CD14-positive monocyte (primary cell): ENCODE data around the gene KAZN. TPM values are rescaled to one million over a fixed set of nuclear protein-coding genes. Genes with fewer than 3 reads are reported as not detected.

ENCODE experiments used
- DNase-seq, 3 donors: peaks; one replicate each; pipeline ENCODE4 v3.0.0-alpha.2; 2011 to 2022
- H2AFZ ChIP-seq: 2 replicates; pipeline ENCODE4 v1.6.0; 2012; ENCODE audit warnings: mild to moderate bottlenecking, low read depth, low read length, inconsistent platforms; ENCODE audit not compliant: insufficient read depth, poor library complexity, severe bottlenecking
- H3K27ac ChIP-seq, 2 donors: 1 replicate in 1 of 2; 2 replicates in 1 of 2; pipeline ENCODE4 v1.5.1; 2012 to 2013; ENCODE audit warnings: low read length in 2 of 2, control low read depth in 1 of 2, inconsistent platforms in 1 of 2, low read depth in 1 of 2, mild to moderate bottlenecking in 1 of 2
- H3K27me3 ChIP-seq, 2 donors: one replicate each; pipeline versions ENCODE4 v1.6.0 to v1.6.1; 2011 to 2013; ENCODE audit warnings: low read length in 2 of 2; ENCODE audit not compliant: control insufficient read depth in 2 of 2, insufficient read depth in 2 of 2
- H3K36me3 ChIP-seq, 2 donors: replicated peaks in 1 of 2; 1 replicate in 1 of 2; 2 replicates in 1 of 2; pipeline versions ENCODE4 v1.5.1 to v1.6.1; 2012 to 2013; ENCODE audit warnings: low read length in 2 of 2, control low read depth in 1 of 2, inconsistent platforms in 1 of 2, mild to moderate bottlenecking in 1 of 2; ENCODE audit not compliant: insufficient read depth in 2 of 2, control insufficient read depth in 1 of 2
- H3K4me1 ChIP-seq, 2 donors: 1 replicate in 1 of 2; 2 replicates in 1 of 2; pipeline versions ENCODE4 v1.5.1 to v1.6.1; 2012 to 2013; ENCODE audit warnings: low read length in 2 of 2, control low read depth in 1 of 2, inconsistent platforms in 1 of 2, mild to moderate bottlenecking in 1 of 2, moderate library complexity in 1 of 2; ENCODE audit not compliant: insufficient read depth in 2 of 2, control insufficient read depth in 1 of 2
- H3K4me2 ChIP-seq: replicated peaks from 2 replicates; pipeline ENCODE3; 2012; ENCODE audit warnings: low read length, moderate library complexity, mild to moderate bottlenecking; ENCODE audit not compliant: poor library complexity, severe bottlenecking; ENCODE audit errors: extremely low read depth
- H3K4me3 ChIP-seq, 3 experiments: fragments of 200-600 bp in 1 of 3; sonication (generic) in 1 of 3; replicated peaks in 1 of 3; 1 replicate in 2 of 3; 2 replicates in 1 of 3; pipeline ENCODE4 v1.5.1; 2011 to 2013; ENCODE audit warnings: low read length in 3 of 3, mild to moderate bottlenecking in 3 of 3, control low read depth in 2 of 3, low read depth in 2 of 3, inconsistent platforms in 1 of 3, moderate library complexity in 1 of 3
- H3K79me2 ChIP-seq: 2 replicates; pipeline ENCODE4 v1.6.0; 2012; ENCODE audit warnings: mild to moderate bottlenecking, control low read depth, inconsistent platforms, low read length, moderate library complexity; ENCODE audit not compliant: insufficient read depth
- H3K9ac ChIP-seq: 2 replicates; pipeline ENCODE4 v1.6.0; 2017; ENCODE audit warnings: low read length, mild to moderate bottlenecking; ENCODE audit not compliant: insufficient read depth, poor library complexity, severe bottlenecking
- H3K9me3 ChIP-seq, 2 donors: replicated peaks in 1 of 2; 1 replicate in 1 of 2; 2 replicates in 1 of 2; pipeline versions ENCODE4 v1.5.1 to v1.6.1; 2012 to 2013; ENCODE audit warnings: low read length in 2 of 2, control low read depth in 1 of 2; ENCODE audit not compliant: control insufficient read depth in 1 of 2, insufficient read depth in 1 of 2
- H4K20me1 ChIP-seq: 2 replicates; pipeline ENCODE4 v1.6.0; 2012; ENCODE audit warnings: mild to moderate bottlenecking, low read length, control low read depth, moderate library complexity; ENCODE audit not compliant: insufficient read depth
- H3K27ac Mint-ChIP-seq, 7 donors: one replicate each; pipeline ENCODE4 v1.8.0; 2020; ENCODE audit warnings: mild to moderate bottlenecking in 7 of 7, mixed read lengths in 7 of 7, moderate library complexity in 6 of 7, inconsistent platforms in 2 of 7
- H3K27me3 Mint-ChIP-seq, 3 donors: one replicate each; pipeline ENCODE4 v1.8.0; 2021 to 2022; ENCODE audit warnings: low read depth in 3 of 3, mild to moderate bottlenecking in 3 of 3, mixed read lengths in 3 of 3, moderate library complexity in 3 of 3, inconsistent platforms in 1 of 3
- H3K36me3 Mint-ChIP-seq, 2 donors: one replicate each; pipeline ENCODE4 v1.8.0; 2020; ENCODE audit warnings: mixed read lengths in 2 of 2, inconsistent platforms in 1 of 2, mild to moderate bottlenecking in 1 of 2
- H3K4me1 Mint-ChIP-seq: one replicate; pipeline ENCODE4 v1.8.0; 2020; ENCODE audit warnings: mild to moderate bottlenecking, mixed read lengths
- H3K4me3 Mint-ChIP-seq, 2 donors: one replicate each; pipeline ENCODE4 v1.8.0; 2020; ENCODE audit warnings: mild to moderate bottlenecking in 2 of 2, mixed read lengths in 2 of 2, moderate library complexity in 1 of 2
- H3K9me3 Mint-ChIP-seq, 7 donors: one replicate each; pipeline ENCODE4 v1.8.0; 2020 to 2022; ENCODE audit warnings: mixed read lengths in 7 of 7, mild to moderate bottlenecking in 6 of 7, moderate library complexity in 6 of 7, inconsistent platforms in 2 of 7
- CTCF ChIP-seq: fragments of 200-600 bp; IDR thresholded peaks from one replicate; pipeline ENCODE4 v1.8.0; 2022; ENCODE audit warnings: antibody characterized with exemption, mild to moderate bottlenecking
- WGBS: methylation state at CpG from one replicate; pipeline ENCODE4 v1.1.5; 2013; ENCODE audit warnings: missing lambda C conversion rate; ENCODE audit not compliant: insufficient coverage; 5-methylcytosine and 5-hydroxymethylcytosine counted together
- intact Hi-C, 2 donors: fragments of 100-400 bp; cut with micrococcal nuclease; formaldehyde crosslinking; loops; one replicate each; pipeline versions ENCODE4 v1.15.0 to v1.15.1; 2023
- polyA plus RNA-seq, 3 donors: library from polyadenylated mRNA; depleted of rRNA in 1 of 3; unstranded in 2 of 3; stranded (reverse) in 1 of 3; fragments of 300-500 nt in 2 of 3; fragments of >200 nt in 1 of 3; fragmentation: Illumina TruSeq in 2 of 3; gene quantifications; 1 replicate in 2 of 3; 2 replicates in 1 of 3; pipeline ENCODE4 v1.2.3, GENCODE V29; 2012 to 2021

KAZN gene
- polyA plus RNA-seq, 3 donors = not detected

GRCh38 chr1:14804626-14805025 lies 206.1 kb downstream of the KAZN start:
- H3K9ac ChIP-seq = no peak overlapping the region
- H4K20me1 ChIP-seq = no peaks in the 10 kb centered on the region
- Mint-ChIP-seq H3K4me3 (no peak overlapping the region), H3K27me3 (peaks cover 0 to 2% (median 2%) of the 10 kb centered on the region in 3 donors), H3K27ac (no peak overlapping the region), H3K9me3 (peaks cover 9 to 25% (median 20%) of the 10 kb centered on the region in 7 donors), H3K36me3 (no peaks in the 10 kb centered on the region), H3K4me1 (peaks cover 7% of the 10 kb centered on the region)
- H3K4me1 ChIP-seq = no peaks in the 10 kb centered on the region
- H3K9me3 ChIP-seq = peaks cover 11 to 31% of the 10 kb centered on the region in 2 donors
- no peaks in the 10 kb centered on the region for H3K27me3 ChIP-seq
- peak; percentile 10 for TF ChIP-seq CTCF
- no peaks in the 10 kb centered on the region for H3K36me3 ChIP-seq
- no peak for DNase-seq
- no peak overlapping the region for H3K27ac ChIP-seq
- H2AFZ ChIP-seq = no peak overlapping the region
- 62% methylated on average over 3 of the region's 5 CpGs for WGBS
- H3K4me2 ChIP-seq = no peak overlapping the region
- no peaks in the 10 kb centered on the region for H3K79me2 ChIP-seq
- H3K4me3 ChIP-seq = no peak overlapping the region
- intact Hi-C loops = no loop called here

GRCh38 chr1:14806772-14807171 lies 208.3 kb downstream of the KAZN start:
- no peak for TF ChIP-seq CTCF
- Mint-ChIP-seq H3K9me3 (peaks cover 9 to 25% (median 20%) of the 10 kb centered on the region in 7 donors), H3K27ac (no peak overlapping the region), H3K4me1 (no peaks in the 10 kb centered on the region), H3K4me3 (no peak overlapping the region), H3K36me3 (no peaks in the 10 kb centered on the region), H3K27me3 (peaks cover 0 to 5% (median 2%) of the 10 kb centered on the region in 3 donors)
- no peaks in the 10 kb centered on the region for H3K36me3 ChIP-seq
- H4K20me1 ChIP-seq = no peaks in the 10 kb centered on the region
- H2AFZ ChIP-seq = no peak overlapping the region
- H3K9me3 ChIP-seq = peaks cover 11 to 31% of the 10 kb centered on the region in 2 donors
- H3K4me2 ChIP-seq = no peak overlapping the region
- no peak overlapping the region for H3K27ac ChIP-seq
- 91% methylated on average over 2 of the region's 2 CpGs for WGBS
- no peak overlapping the region for H3K4me3 ChIP-seq
- intact Hi-C loops = no loop called here
- no peaks in the 10 kb centered on the region for H3K79me2 ChIP-seq
- DNase-seq = no peak
- no peak overlapping the region for H3K9ac ChIP-seq
- H3K27me3 ChIP-seq = no peaks in the 10 kb centered on the region
- H3K4me1 ChIP-seq = no peaks in the 10 kb centered on the region
